ENCODE results near the gene ZBTB16. TPM values are rescaled to one million over a fixed set of nuclear protein-coding genes. Genes with fewer than 3 reads are reported as not detected.

ZBTB16 gene
- total RNA-seq, 3 donors from 2014 or later, result 4.9 to 82.1 (median 48.8) TPM

- Histone ChIP-seq H3K4me1 (ENCODE audit: low read depth) (peaks cover 4% of the 10 kb centered on the region), H3K36me3 (ENCODE audit: low read depth) (no peaks in the 10 kb centered on the region), H3K9me3 (no peaks in the 10 kb centered on the region), H3K4me3 (no peak overlapping the region)
- DNase-seq (no peak), ATAC-seq (no peak)
- TF ChIP-seq CTCF (IDR thresholded peaks at IDR 0.05), result no peak
- intact Hi-C loops (cut with DNase I, micrococcal nuclease), result no loop called here
These were observed 129.5 kb downstream of the ZBTB16 start for GRCh38 chr11:114188851-114189570.

- DNase-seq (no peak), ATAC-seq (no peak)
- Histone ChIP-seq H3K4me1 (ENCODE audit: low read depth) (peaks cover 4% of the 10 kb centered on the region), H3K4me3 (no peak overlapping the region), H3K9me3 (no peaks in the 10 kb centered on the region), H3K36me3 (ENCODE audit: low read depth) (no peaks in the 10 kb centered on the region)
- no peak for TF ChIP-seq CTCF (IDR thresholded peaks at IDR 0.05)
- intact Hi-C loops (cut with DNase I, micrococcal nuclease), result no loop called here
These were observed 131.1 kb downstream of the ZBTB16 start for GRCh38 chr11:114190630-114191029.

- DNase-seq, result no peak
- intact Hi-C loops (cut with DNase I, micrococcal nuclease), result no loop called here
- Histone ChIP-seq H3K36me3 (ENCODE audit: low read depth) (no peaks in the 10 kb centered on the region), H3K9me3 (no peaks in the 10 kb centered on the region), H3K4me1 (ENCODE audit: low read depth) (peaks cover 4% of the 10 kb centered on the region), H3K4me3 (no peak overlapping the region)
- no peak for TF ChIP-seq CTCF (IDR thresholded peaks at IDR 0.05)
- ATAC-seq, result no peak
These were observed 132.4 kb downstream of the ZBTB16 start for GRCh38 chr11:114191893-114192292.

- H3K4me3 ChIP-seq, result no peak overlapping the region
- intact Hi-C loops (cut with DNase I, micrococcal nuclease), result no loop called here
- no peak for DNase-seq
- peaks cover 4% of the 10 kb centered on the region for H3K4me1 ChIP-seq (ENCODE audit: low read depth)
- no peaks in the 10 kb centered on the region for H3K9me3 ChIP-seq
- H3K36me3 ChIP-seq (ENCODE audit: low read depth), result no peaks in the 10 kb centered on the region
- TF ChIP-seq CTCF (IDR thresholded peaks at IDR 0.05), result no peak
- no peak for ATAC-seq
These were observed 133.4 kb downstream of the ZBTB16 start for GRCh38 chr11:114192841-114193389.

GRCh38 chr11:114193730-114194679 is 134.5 kb downstream of the ZBTB16 start:
- no peak for TF ChIP-seq CTCF (IDR thresholded peaks at IDR 0.05)
- intact Hi-C loops (cut with DNase I, micrococcal nuclease), result no loop called here
- Histone ChIP-seq H3K9me3 (no peaks in the 10 kb centered on the region), H3K36me3 (ENCODE audit: low read depth) (no peaks in the 10 kb centered on the region), H3K4me1 (ENCODE audit: low read depth) (peaks cover 4% of the 10 kb centered on the region), H3K4me3 (no peak overlapping the region)
- ATAC-seq, result no peak
- no peak for DNase-seq

Measured in mucosa of descending colon (tissue), 3 donors.